HG02588 (cell line): ENCODE measurements around the gene M1AP.
A peak's percentile ranks its signal among the peaks of the same experiment; 100 is the strongest.
"Not testable (repeated sequence)": the region's sequence is repeated elsewhere in the genome, so short reads cannot be mapped to it uniquely, and the experiment has no call there.

Experiments used
- ATAC-seq: cut with Tn5 transposase; IDR thresholded peaks from one replicate; pipeline ENCODE4 v1.9.1; 2021; ENCODE audit warnings: mild to moderate bottlenecking, moderate library complexity; ENCODE audit not compliant: unreplicated experiment

The M1AP gene

DNA sequence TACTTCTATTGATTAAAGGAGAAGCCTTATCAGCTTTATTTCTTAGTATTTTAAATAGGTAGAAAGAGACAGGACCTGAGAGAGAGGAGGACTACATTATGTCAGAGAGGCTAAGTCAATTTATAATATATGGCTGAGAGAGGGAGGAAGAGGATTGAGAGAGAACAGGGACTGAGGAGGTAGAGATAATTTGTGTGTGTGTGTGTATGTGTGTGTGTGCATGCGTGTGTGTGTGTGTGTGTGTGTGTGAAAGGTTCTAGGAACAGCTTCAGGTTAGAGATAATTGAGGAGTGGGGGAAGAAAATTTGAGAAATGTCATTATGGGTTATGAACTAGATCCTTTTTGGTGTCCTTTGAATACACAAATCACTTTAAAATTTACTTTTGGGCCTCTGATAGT lies 78.4 kb downstream of the M1AP start:
- no peak for ATAC-seq

DNA sequence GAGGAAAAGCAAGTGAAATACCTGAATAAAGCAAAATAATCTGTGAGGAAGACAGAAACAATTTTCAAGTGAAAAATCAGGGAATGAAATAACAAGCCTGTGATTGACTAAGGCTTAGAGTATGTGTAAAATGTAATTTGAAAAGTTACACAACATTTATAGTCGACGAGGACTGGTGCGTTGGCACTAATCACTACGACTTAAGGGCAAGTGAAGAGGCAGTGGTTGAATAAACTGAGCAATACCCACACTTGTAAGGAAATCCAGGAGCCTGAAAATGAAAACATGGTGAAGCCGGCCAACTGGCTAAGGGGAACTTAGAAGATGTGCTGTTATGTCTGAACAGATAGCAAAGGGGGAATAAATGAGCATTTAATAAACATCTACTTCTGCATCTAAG lies 80.2 kb downstream of the M1AP start:
- no peak for ATAC-seq

DNA sequence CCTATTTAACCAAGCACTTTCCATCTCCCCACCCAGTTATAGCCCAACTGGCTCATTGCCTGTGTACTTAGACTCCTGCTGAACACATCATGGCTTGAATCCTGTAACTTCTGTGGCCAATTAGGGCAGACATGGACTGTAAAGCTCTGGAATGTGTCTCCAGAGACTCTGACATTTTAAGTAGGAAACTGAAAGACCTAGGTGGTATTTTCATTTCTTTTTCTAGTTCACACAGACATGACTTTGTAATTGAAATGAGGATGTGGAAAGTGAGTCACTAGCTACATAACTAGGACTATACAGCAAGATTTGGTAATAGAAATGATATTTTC lies 81.4 kb downstream of the M1AP start:
- ATAC-seq, result no peak

DNA sequence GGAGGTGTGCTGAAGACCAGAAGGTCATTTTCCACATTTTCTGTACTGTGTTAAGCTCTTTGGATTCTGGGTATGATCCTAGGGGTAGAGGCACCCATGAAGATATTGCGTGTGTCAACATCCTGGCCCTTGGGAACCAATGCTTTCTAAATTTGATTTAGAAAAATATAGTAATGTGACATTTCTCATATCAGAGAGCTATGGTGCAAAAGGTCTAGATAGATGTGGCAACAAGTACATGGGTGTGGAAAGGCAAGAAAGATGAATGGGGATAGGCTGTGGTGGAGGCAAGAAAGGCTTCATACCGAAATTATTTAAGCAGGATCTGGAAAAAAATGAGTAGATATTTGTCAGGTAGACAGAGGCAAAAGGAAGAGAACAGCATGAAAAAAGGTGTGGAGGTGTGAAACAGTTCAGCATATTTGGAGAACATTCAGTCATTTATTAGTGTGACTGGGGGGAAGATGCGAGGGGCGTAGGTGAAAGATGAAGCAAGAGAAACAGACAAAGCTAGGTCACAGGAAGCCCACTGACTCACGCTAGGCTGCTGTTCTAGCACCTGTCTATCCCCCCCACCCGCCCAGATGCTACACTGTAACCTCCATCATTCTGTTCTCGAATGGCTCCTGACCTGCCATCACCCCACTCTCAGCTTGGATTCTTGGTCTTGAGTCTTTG lies 81.9 kb downstream of the M1AP start:
- ATAC-seq, result no peak

DNA sequence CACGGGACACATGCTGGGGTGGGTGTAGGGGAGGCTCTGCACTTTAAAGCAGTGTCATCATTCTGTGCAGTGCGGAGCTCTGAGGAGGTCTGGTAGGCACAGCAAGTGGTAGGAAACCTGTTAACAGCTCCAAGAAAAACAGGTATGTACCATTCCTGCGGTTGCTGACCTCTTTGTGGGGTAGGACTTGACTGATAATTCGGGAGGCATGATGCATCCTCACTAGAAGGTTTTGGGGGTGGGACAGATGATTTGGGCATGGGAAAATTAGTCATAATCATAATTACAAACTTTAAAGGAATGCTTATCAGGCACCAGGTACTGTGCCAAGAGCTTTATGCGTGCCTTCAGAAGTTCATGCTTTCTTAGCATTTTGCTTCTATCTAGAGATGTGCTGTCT lies 83.9 kb downstream of the M1AP start:
- no peak for ATAC-seq

DNA sequence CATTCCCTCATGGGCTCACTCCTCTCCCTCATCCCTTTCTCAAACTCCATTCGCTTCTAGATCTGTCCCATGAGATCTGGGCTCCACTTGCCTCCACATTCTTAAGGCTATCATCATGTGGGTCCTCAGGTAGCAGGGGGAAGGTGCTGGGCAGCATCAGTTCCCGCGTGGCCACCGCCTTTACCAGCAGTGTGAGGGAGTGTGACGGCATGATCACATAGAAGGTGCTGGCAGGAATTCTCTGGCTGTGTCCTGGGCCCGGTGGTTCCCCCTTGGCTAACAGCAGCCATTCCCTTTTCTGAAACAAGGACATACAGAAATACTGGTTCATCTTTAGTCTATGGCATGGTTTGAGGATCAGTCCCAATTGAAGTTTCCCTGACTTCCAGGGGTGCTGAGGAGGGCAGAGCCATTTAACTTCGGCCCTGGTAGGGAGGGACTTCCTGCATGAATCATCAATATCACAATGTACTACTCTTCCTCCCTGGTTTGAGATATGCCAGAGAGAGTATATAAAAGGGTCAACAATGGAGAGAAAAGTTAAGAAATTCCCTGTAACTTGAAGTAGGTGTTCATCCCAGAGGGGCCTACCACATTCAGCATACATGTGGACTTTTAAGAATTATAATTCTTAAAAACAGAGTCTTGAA lies 85.9 kb downstream of the M1AP start:
- no peak for ATAC-seq

DNA sequence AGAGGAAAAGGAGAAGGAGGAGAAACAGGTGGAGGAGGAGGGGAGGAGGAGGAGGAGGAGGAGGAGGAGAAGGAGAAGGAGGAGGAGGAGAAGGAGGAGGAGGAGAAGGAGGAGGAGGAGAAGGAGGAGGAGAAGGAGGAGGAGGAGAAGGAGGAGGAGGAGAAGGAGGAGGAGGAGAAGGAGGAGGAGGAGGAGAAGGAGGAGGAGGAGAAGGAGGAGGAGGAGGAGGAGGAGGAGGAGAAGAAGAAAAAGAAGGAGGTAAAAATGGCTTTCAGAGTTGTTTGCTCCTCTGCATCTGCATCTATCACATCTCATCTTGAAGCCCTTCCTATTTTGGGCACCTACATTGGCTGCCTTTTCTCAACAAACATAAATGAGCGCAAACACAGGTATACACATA lies 87.1 kb downstream of the M1AP start:
- ATAC-seq, result not testable (repeated sequence)

DNA sequence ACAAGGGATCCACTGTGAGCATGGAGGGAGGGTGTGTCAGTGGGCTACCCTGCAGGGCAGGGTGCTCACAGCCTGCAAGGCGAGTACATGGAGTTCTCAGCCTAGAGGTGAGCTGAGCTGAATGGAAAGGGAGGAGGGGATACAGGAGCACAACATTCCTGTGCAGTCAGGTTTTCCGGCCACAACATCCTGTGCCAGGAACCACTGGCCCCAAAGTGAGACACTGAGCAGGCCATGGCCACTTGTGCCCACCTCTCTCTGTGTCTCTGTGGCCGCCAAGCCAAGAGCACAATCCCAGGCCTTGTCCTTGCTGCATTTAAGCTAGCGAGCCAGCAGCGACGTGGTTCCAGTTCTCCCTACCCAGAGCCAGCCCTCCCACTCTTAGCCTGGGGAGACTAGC lies 87.5 kb downstream of the M1AP start:
- ATAC-seq, result no peak

DNA sequence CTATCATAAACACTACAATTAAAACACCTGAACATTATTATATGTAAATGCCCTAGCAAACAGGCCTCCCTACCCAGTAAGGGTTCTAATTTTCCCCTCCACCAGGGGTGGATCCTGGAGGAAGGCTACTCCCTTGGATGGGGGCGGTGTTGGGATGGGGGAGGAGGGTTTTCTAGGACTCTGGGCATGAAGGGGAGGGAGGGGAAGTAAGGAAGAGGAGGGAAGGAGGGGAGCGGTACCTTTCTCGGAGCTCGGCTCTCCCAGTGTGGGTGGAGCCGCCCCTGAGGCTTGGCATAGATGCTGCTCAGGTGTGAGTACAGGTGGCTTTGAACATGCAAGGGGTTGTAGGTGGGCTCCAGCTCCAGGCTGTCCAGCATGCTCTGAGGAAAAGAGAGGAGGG lies 88.2 kb downstream of the M1AP start:
- no peak for ATAC-seq

DNA sequence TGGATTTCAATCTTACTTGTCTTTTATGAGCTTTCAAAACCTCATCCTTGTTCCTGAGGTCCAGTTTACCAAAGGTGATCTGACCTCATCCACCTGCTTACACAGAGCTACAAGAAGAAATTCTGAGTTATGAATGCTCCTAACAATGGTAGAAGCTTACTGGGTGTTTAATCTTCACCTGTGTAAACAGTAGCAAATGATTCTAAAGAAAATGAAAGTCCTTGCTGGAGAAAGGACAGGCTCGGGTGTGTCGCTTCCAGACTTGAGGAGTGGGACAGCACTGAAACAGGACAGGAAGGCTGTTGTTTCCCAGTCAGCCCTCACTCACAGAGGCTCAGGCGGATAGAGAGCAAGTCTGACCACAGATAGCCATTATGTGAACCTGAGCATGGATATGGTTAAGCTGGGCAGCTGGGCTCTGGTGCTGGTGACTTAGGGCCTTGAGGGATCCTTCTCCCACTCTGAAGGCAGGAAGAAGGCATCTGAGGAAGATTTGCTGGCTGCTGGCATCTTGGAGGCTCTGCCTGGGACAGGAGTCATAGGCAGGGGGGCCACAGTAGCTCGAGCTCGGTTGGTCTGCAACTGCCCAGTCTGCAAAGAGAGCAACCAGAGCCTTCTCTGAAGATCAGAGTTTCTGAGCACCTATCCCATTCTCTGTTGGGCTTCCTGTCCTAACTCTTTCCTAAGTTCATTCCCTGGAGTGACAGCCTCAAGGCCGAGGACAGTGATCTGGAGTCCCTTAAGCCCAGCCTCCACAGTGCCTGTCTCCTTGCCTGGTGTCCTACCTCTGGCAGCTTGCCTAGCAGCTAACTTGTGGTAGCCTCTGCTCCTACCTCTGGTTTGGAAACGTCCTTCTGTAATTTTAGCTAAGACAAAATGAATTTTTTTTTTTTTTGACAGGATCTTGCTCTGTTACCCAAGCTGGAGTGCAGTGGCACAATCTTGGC lies 89.6 kb downstream of the M1AP start:
- no peak for ATAC-seq

DNA sequence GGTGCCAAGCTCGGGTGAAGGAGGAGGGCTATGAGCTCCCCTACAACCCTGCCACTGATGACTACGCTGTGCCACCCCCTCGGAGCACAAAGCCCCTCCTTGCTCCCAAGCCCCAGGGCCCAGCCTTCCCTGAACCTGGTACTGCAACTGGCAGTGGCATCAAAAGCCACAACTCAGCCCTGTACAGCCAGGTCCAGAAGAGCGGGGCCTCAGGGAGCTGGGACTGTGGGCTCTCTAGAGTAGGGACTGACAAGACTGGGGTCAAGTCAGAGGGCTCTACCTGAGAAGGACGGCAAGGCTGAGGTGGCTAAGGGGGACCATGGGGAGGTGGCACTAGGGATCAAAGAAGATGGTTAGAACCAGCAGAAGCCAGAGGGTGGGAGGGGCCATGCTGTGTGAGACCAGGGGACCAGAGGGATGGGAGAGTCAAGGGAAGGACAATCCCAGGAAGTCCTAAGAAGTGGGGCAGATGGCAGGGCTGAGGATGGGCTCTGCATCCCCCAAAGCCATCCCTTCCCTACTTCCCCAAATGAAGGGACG lies 91.2 kb downstream of the M1AP start:
- no peak for ATAC-seq

DNA sequence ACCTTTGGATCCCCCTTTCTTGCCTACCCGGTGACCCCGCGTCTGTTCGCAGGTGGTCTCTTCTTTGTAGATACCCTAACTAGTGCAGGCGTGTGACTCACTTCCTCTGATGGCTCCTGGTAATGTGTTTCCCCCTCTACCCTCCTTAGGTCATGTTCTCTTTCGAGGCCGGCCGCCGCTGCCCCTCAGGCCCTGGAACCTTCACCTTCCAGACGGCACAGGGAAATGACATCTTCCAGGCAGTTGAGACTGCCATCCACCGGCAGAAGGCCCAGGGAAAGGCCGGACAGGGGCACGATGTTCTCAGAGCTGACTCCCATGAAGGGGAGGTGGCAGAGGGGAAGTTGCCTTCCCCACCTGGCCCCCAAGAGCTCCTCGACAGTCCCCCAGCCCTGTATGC lies 92.0 kb downstream of the M1AP start:
- ATAC-seq, result no peak

DNA sequence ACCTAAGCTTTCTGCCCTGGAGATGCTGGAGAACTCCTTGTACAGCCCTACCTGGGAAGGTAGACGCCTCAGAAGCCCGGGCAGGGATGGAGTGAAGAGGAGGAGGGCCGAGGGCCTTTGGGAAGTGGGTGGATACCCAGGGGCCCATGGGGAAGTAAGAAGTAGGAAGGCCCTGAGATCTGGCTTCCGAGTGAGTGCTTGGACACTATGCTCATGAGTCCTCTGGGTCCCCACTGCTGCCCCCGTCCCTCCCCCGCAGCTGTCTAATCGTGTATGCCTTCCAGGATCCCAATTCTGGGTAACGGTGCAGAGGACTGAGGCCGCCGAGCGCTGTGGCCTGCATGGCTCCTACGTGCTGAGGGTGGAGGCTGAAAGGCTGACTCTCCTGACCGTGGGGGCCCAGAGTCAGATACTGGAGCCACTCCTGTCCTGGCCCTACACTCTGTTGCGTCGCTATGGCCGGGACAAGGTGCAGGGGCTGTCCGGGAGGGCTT lies 92.5 kb downstream of the M1AP start:
- no peak for ATAC-seq

DNA sequence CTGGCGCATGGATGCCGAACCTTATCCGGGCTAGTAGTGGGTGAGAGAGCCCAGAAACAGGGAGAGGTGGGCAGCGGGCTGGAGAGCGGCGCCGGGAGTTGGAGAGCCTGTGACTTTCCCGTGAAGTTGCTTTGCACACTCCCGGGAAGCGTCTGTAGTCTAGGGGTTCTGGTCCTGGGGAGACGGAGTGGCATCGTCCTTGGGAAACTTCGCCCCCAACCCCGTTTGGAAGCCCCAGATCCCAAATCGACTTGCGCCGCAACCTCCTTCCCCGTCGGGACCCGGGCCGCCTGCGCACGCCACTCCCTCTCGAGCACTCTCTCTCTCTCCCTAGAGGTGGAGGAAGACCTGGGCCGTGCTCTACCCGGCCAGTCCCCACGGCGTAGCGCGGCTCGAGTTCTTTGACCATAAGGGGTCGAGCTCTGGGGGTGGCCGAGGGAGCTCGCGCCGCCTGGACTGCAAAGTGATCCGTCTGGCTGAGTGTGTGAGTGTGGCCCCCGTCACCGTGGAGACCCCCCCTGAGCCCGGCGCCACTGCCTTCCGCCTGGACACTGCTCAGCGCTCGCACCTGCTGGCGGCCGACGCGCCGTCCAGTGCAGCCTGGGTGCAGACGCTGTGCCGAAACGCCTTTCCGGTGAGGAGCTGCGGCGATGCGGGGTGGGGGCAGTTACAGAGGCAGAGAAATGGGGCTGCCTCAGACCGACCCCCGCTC lies 93.2 kb downstream of the M1AP start:
- peak; percentile 35 for ATAC-seq

DNA sequence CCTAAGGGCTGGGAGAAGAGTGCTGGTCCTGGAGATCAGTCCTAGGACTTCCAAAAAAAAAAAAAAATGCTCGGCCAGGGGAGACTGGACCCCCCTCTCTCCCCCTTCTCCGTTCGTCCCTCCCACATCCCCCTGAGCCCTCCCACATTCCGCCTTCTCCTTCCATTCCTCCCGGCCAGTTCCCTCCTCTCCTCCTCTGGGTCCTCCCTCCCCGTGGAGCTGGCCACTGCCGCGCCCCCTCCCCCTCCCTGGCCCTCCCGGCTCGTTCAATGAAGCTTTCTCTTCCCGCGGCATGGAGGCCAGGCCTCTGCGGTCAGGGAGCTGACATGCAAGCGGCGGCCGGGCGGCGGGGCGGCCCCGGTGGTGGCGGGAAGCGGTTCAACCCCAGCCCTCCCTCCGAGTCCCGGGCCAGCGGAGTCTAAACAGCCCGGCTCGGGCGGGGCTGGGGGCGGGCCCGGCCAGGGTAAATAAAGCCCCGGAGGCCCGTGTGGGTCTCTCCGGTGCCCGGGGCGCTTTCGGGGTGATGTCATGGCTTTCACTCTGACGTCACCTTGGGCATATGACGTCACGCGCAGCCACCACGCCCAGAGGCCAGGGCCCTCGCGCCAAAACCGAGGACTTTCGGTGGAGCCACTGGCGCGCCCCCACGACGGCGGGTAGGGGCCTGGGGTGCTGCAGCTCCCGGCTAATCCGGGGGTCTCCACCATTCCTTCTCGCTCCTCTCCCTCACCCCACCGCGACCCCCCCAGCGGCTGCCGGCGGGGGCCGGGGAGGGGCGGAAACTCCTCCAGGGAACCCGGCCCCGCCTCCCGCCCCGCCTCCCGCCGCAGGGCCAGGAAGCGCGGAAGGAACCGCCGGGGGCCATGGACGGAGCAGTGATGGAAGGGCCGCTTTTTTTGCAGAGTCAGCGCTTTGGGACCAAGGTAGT lies 94.0 kb downstream of the M1AP start, which contains the start of the genes DOK1 and LOXL3:
TSS of gene DOK1 (plus strand) at position 829 of the 928 bp plus-strand sequence. CDS start at position 864, 35 bp downstream.
TSS of gene LOXL3 (minus strand) at position 51 of the 928 bp plus-strand sequence. CDS start 1,308 bp downstream, outside the sequence.
- ATAC-seq, result peak; percentile 53

DNA sequence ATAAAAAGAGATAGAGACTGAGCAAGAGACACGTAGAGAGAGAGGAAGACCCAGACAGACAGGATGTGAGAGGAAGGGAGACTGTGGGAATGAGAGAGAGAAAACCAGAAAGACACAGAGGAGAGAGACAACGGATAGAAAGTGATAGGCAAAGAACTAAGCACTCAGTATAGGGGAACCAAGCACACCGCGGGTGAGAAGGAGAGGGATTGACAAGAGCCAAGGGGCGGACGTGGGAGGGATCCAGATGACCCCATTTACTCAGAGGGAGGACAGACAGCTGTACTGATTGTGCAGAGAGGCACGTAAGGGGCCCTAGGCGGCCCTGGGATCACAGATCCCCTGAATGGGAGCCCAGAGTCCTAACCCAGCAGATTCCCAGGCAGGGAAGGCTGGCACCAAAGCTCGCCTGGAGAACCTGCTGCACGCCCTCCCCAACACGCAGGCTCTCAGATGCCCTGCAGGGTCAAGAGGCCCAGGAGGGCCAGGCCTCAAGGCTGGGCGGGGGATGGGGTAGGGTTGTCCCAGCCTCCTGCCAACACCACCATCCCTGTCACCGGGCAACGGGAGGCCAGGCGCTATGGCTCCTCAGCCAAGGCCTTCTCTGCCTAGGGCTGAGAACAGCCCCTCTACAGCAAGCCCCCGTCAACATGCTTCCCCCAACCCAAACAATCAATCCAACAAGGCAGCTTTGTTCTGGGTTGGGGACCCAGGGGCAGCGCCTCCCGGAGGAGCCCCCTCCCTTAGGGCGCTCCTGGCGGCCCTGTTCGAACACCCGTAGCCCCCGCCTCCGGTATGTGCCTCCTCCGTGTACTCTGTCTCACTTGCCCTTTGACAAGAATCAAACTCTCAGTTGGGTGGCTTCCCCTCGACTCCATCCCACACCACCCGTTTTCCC lies 95.0 kb downstream of the M1AP start:
- no peak for ATAC-seq

DNA sequence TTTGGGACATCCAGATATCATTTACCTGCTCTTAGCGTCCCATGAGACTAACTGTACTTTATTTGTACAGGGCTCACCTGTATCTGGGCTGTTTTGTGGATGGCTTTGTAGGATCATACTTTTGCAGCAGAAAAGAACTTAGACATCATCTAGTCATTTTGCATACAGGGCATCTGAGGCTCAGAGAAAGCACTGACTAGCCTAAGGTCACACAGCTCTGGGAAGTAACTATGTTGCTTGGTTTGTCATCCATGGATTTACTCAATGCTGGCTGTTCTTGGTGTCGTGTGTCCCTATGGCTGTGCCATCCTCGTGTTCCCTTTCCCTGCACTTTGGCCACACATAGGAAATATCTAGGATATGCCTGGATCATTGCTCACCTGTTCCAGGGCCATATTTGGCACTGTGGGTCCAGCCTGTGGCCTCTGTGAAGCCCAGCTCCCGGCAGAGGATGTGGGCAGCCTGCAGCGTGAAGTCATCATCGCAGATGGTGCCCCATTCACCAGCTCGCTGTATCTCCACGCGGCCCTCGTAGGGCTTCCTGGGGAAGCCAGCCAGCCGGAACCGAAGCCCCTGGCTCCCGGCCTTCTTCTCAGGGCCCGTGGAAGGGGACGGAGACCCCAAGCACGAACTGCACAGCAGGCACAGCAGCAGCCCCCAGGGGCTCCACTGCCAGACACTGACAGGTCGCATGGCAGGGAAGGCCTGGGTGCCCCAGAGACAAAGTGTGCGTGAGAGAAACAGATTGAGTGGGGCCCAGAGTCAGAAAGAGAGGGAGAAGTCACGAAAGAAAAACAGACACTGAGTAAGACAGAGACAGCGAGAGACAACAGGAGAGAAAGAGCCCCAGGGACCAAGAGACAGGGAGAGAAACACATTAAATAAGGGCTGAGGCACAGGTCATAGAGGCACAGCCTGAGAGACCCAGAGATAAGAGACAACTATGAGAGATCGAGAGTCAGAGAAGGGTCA lies 95.9 kb downstream of the M1AP start:
- ATAC-seq, result no peak
